Panc1 (cell line): Measurements from ENCODE around the gene FBXO9. TPM values are rescaled to one million over a fixed set of nuclear protein-coding genes. Genes with fewer than 3 reads are reported as not detected.
"Not testable (repeated sequence)": the region's sequence is repeated elsewhere in the genome, so short reads cannot be mapped to it uniquely, and the experiment has no call there.

ENCODE experiments used
- ATAC-seq: fragments of 200-7000 bp; cut with Tn5 transposase; 2 replicates; pipeline ENCODE4 v1.9.1; 2020; ENCODE audit warnings: mild to moderate bottlenecking, moderate library complexity
- BruUV-seq: library from RNA; stranded (reverse); fragments of 400-500 nt; replicated peaks from 2 replicates; lab custom pipeline; 2021; lab: Mats Ljungman, UMichigan
- CTCF ChIA-PET: fragments of 300-600 bp; sonication (Branson Sonifier 250); formaldehyde crosslinking; loops from one replicate; lab custom pipeline; 2022; ENCODE audit warnings: antibody characterized with exemption; lab: Charles Lee
- POLR2A ChIA-PET: fragments of 300-600 bp; sonication (Branson Sonifier 250); formaldehyde crosslinking; loops from one replicate; lab custom pipeline; 2022; ENCODE audit warnings: antibody characterized with exemption; lab: Charles Lee
- DNase-seq: peaks from one replicate; pipeline ENCODE4 v3.0.0-alpha.2; 2010; ENCODE audit warnings: low read depth, low spot score
- H3K27ac ChIP-seq: 2 replicates; pipeline ENCODE4 v1.5.1; 2011; ENCODE audit warnings: mild to moderate bottlenecking, low read length, inconsistent platforms
- H3K27me3 ChIP-seq: fragments of 200-500 bp; sonication (Bioruptor generic); 2 replicates; pipeline ENCODE4 v1.6.0; 2014; ENCODE audit warnings: low read length, inconsistent platforms; ENCODE audit not compliant: control insufficient read depth, insufficient read depth
- H3K36me3 ChIP-seq: fragments of 200-500 bp; sonication (Bioruptor generic); 2 replicates; pipeline ENCODE4 v1.5.1; 2014; ENCODE audit warnings: inconsistent platforms, mild to moderate bottlenecking, low read length, moderate library complexity; ENCODE audit not compliant: control insufficient read depth, insufficient read depth
- H3K4me1 ChIP-seq: 2 replicates; pipeline ENCODE4 v1.5.1; 2011; ENCODE audit warnings: inconsistent platforms, mild to moderate bottlenecking, low read length, moderate library complexity; ENCODE audit not compliant: control insufficient read depth, insufficient read depth
- H3K4me3 ChIP-seq, 2 experiments: 2 replicates each; pipeline ENCODE4 v1.5.1; 2011 to 2012; ENCODE audit warnings: low read depth in 2 of 2, low read length in 2 of 2, mild to moderate bottlenecking in 2 of 2, inconsistent platforms in 1 of 2, moderate library complexity in 1 of 2
- H3K9me3 ChIP-seq: fragments of 200-500 bp; sonication (Bioruptor generic); 2 replicates; pipeline ENCODE4 v1.5.1; 2014; ENCODE audit warnings: low read depth, mild to moderate bottlenecking, inconsistent platforms, low read length, moderate library complexity; ENCODE audit not compliant: control insufficient read depth, insufficient read depth
- CTCF ChIP-seq: fragments of 450-650 bp; IDR thresholded peaks from 2 replicates; pipeline ENCODE4 v1.5.1; 2017; ENCODE audit warnings: mild to moderate bottlenecking
- REST ChIP-seq, 2 experiments: IDR thresholded peaks; 2 replicates each; pipeline ENCODE4 v1.6.1; 2011 to 2012; ENCODE audit warnings: low read depth in 2 of 2, control low read depth in 1 of 2, low read length in 1 of 2, mild to moderate bottlenecking in 1 of 2, moderate library complexity in 1 of 2; ENCODE audit not compliant: insufficient read depth in 1 of 2
- SIN3A ChIP-seq: IDR thresholded peaks from 2 replicates; pipeline ENCODE4 v1.6.1; 2012; ENCODE audit warnings: low read depth, mild to moderate bottlenecking, low read length, moderate library complexity, borderline replicate concordance; ENCODE audit not compliant: insufficient read depth
- TCF7L2 ChIP-seq: IDR thresholded peaks from 2 replicates; pipeline ENCODE4 v1.6.1; 2011; ENCODE audit warnings: mild to moderate bottlenecking, low read depth, low read length, inconsistent platforms
- in situ Hi-C: cut with HindIII; loops from 2 replicates; pipeline ENCODE4 v1.10.0; 2016; ENCODE audit warnings: low sequenced_read_pairs, low pct_unique_long_range_greater_than_20kb
- intact Hi-C: fragments of 100-400 bp; cut with micrococcal nuclease; formaldehyde crosslinking; loops from one replicate; pipeline ENCODE4 v1.10.0; 2022; ENCODE audit not compliant: unreplicated experiment
- total RNA-seq: library from RNA; stranded (reverse); gene quantifications from one replicate; pipeline ENCODE4 v1.2.1, GENCODE V29; 2021; ENCODE audit not compliant: unreplicated experiment

FBXO9 gene
- total RNA-seq, 1 experiment from 2014 or later: 60.0 TPM

GRCh38 chr6:53059648-53060589 is 5.3 kb upstream of the FBXO9 start:
- POLR2A ChIA-PET: no interaction called here
- Histone ChIP-seq H3K4me1 (peaks cover 14% of the 10 kb centered on the region), H3K27ac (no peak overlapping the region), H3K9me3 (no peaks in the 10 kb centered on the region), H3K36me3 (no peaks in the 10 kb centered on the region; the same call in 1 of the 2 replicates), H3K27me3 (no peaks in the 10 kb centered on the region), H3K4me3 (no peak overlapping the region)
- CTCF ChIA-PET: no interaction called here
- ATAC-seq: no peak
- TF ChIP-seq REST (IDR thresholded peaks at IDR 0.05; ENCODE audit: insufficient read depth in 1 of 2, low read depth in 2 of 2, low read length in 1 of 2): no peak
- TF ChIP-seq SIN3A: no peak
- no peak for TF ChIP-seq CTCF
- TF ChIP-seq TCF7L2: no peak
- DNase-seq: no peak
- in situ Hi-C loops: no loop called here
- intact Hi-C loops: no loop called here
- no TSS peak for BruUV-seq

- no peak for ATAC-seq
- intact Hi-C loops: no loop called here
- ChIA-PET POLR2A (no interaction called here), CTCF (no interaction called here)
- Histone ChIP-seq H3K27ac (peak overlapping the region; percentile 86), H3K4me3 (peak overlapping the region; percentile 73 to 89), H3K36me3 (no peaks in the 10 kb centered on the region; the same call in 1 of the 2 replicates), H3K27me3 (no peaks in the 10 kb centered on the region), H3K4me1 (peaks cover 20% of the 10 kb centered on the region), H3K9me3 (no peaks in the 10 kb centered on the region)
- TF ChIP-seq TCF7L2 (no peak), CTCF (no peak), SIN3A (no peak), REST (IDR thresholded peaks at IDR 0.05; ENCODE audit: insufficient read depth in 1 of 2, low read depth in 2 of 2, low read length in 1 of 2) (no peak)
- no TSS peak for BruUV-seq
- in situ Hi-C loops: no loop called here
- no peak for DNase-seq
Observed at GRCh38 chr6:53062169-53062539, 3.0 kb upstream of the FBXO9 start.

GRCh38 chr6:53064255-53064654 is 949 bp upstream of the FBXO9 start:
- H3K9me3 ChIP-seq, BruUV-seq, in situ Hi-C loops, POLR2A ChIA-PET, ATAC-seq, DNase-seq, H3K27me3 ChIP-seq, H3K36me3 ChIP-seq, intact Hi-C loops, CTCF ChIA-PET: not testable (repeated sequence)
- H3K4me1 ChIP-seq: peaks cover 20% of the 10 kb centered on the region
- peak overlapping the region; percentile 51 for H3K27ac ChIP-seq
- H3K4me3 ChIP-seq: peak overlapping the region; percentile 69 to 84
